Activated T-cell treated with anti-CD3 and anti-CD28 coated beads for 24 hours (primary cell): ENCODE measurements around the gene MACROD2.

Experiments
- DNase-seq: peaks from one replicate; pipeline ENCODE4 v3.0.0-alpha.2; 2020; ENCODE audit warnings: low read depth

The MACROD2 gene

GRCh38 chr20:14337400-14338171 lies 342.3 kb downstream of the MACROD2 start, which contains the start of gene FLRT3:
TSS of gene FLRT3 (minus strand) at chr20:14337612. CDS start at chr20:14327506, 10,106 bp downstream.
- DNase-seq = no peak

GRCh38 chr20:14341801-14342200 lies 346.5 kb downstream of the MACROD2 start:
- DNase-seq = no peak

- no peak for DNase-seq
Measured at GRCh38 chr20:14342918-14343317, 347.6 kb downstream of the MACROD2 start.

- DNase-seq = no peak
Measured at GRCh38 chr20:14343491-14344065, 348.3 kb downstream of the MACROD2 start.

GRCh38 chr20:14344746-14345145 lies 349.4 kb downstream of the MACROD2 start:
- DNase-seq = no peak

GRCh38 chr20:14355791-14356190 lies 360.5 kb downstream of the MACROD2 start:
- no peak for DNase-seq

GRCh38 chr20:14360416-14360815 lies 365.1 kb downstream of the MACROD2 start:
- no peak for DNase-seq

GRCh38 chr20:14361509-14362345 lies 366.4 kb downstream of the MACROD2 start:
- no peak for DNase-seq

GRCh38 chr20:14374196-14374595 lies 378.9 kb downstream of the MACROD2 start:
- no peak for DNase-seq

GRCh38 chr20:14375416-14375985 lies 380.2 kb downstream of the MACROD2 start:
- no peak for DNase-seq

- no peak for DNase-seq
Measured at GRCh38 chr20:14378326-14378725, 383.0 kb downstream of the MACROD2 start.

GRCh38 chr20:14383335-14383734 lies 388.0 kb downstream of the MACROD2 start:
- DNase-seq = no peak

- DNase-seq = no peak
Measured at GRCh38 chr20:14384416-14385175, 389.3 kb downstream of the MACROD2 start.

- no peak for DNase-seq
Measured at GRCh38 chr20:14385176-14385740, 389.9 kb downstream of the MACROD2 start.

GRCh38 chr20:14386726-14387125 lies 391.4 kb downstream of the MACROD2 start:
- DNase-seq = no peak

GRCh38 chr20:14401479-14402138 lies 406.3 kb downstream of the MACROD2 start:
- DNase-seq = no peak

- DNase-seq = no peak
Measured at GRCh38 chr20:14404515-14404914, 409.2 kb downstream of the MACROD2 start.

- no peak for DNase-seq
Measured at GRCh38 chr20:14406495-14406894, 411.2 kb downstream of the MACROD2 start.

GRCh38 chr20:14407336-14407735 lies 412.0 kb downstream of the MACROD2 start:
- no peak for DNase-seq

GRCh38 chr20:14410869-14411555 lies 415.7 kb downstream of the MACROD2 start:
- DNase-seq = no peak
